Gastroesophageal sphincter (tissue), 3 donors: ENCODE data around the gene BATF3.

Experiments used
- CTCF ChIP-seq, 4 experiments: fragments of 200-600 bp in 2 of 4; fragments of 450-650 bp in 2 of 4; sonication (generic) in 1 of 4; IDR thresholded peaks; one replicate each; pipeline ENCODE4 v1.5.1; 2017 to 2019; ENCODE audit warnings: antibody characterized with exemption in 4 of 4, mild to moderate bottlenecking in 2 of 4, moderate library complexity in 2 of 4
- EP300 ChIP-seq: sonication (generic); formaldehyde crosslinking; IDR thresholded peaks from one replicate; pipeline ENCODE4 v1.6.1; 2017; ENCODE audit warnings: antibody characterized with exemption, mild to moderate bottlenecking
- POLR2A ChIP-seq, 2 donors: fragments of 450-650 bp; IDR thresholded peaks; one replicate each; pipeline ENCODE4 v1.6.1; 2017; ENCODE audit warnings: antibody characterized with exemption in 2 of 2, mild to moderate bottlenecking in 2 of 2, moderate library complexity in 1 of 2
- POLR2AphosphoS5 ChIP-seq: sonication (generic); formaldehyde crosslinking; IDR thresholded peaks from one replicate; pipeline ENCODE4 v1.6.1; 2017; ENCODE audit warnings: antibody characterized with exemption

- TF ChIP-seq CTCF (IDR thresholded peaks at IDR 0.05) (no peak), POLR2A (IDR thresholded peaks at IDR 0.05) (no peak), EP300 (no peak), POLR2AphosphoS5 (no peak)
These were observed 28.8 kb downstream of the BATF3 start for GRCh38 chr1:212670882-212671281.
